HepG2 (cell line): ENCODE results near the gene TPBGL. TPM values are rescaled to one million over a fixed set of nuclear protein-coding genes. Genes with fewer than 3 reads are reported as not detected.

ENCODE experiments used
- ATAC-seq: fragments of 200-7000 bp; cut with Tn5 transposase; 3 replicates; pipeline ENCODE4 v1.9.1; 2020; ENCODE audit warnings: mild to moderate bottlenecking, moderate library complexity
- BruUV-seq: library from RNA; stranded (reverse); fragments of 400-500 nt; replicated peaks from 2 replicates; lab custom pipeline; 2021; lab: Mats Ljungman, UMichigan
- CTCF ChIA-PET: fragments of 300-600 bp; formaldehyde crosslinking; extraction: SDS; loops from one replicate; lab custom pipeline; 2021; ENCODE audit warnings: low total read pairs, inconsistent platforms, low intra/inter-chr PET ratio; lab: Yijun Ruan, JAX
- POLR2A ChIA-PET: fragments of 350-600 bp; sonication (Branson Sonifier 250); formaldehyde crosslinking; loops from one replicate; lab custom pipeline; 2020; ENCODE audit warnings: antibody characterized with exemption, inconsistent platforms; lab: Yijun Ruan, JAX
- DNase-seq: peaks from one replicate; pipeline ENCODE4 v3.0.0-alpha.2; 2015; ENCODE audit warnings: low spot score
- FAIRE-seq: peaks from 3 replicates; lab custom pipeline; 2011; peaks lifted over from hg19 to GRCh38; lab: Jason Lieb, UNC
- H2AFZ ChIP-seq: one replicate; pipeline ENCODE4 v1.6.1; 2011; ENCODE audit warnings: low read length, inconsistent platforms
- H3K27ac ChIP-seq: fragments of 300-600 bp; 3 replicates; pipeline ENCODE4 v1.8.0; 2011; ENCODE audit warnings: mixed run types, mild to moderate bottlenecking, mixed read lengths, low read length, inconsistent platforms; ENCODE audit not compliant: insufficient read depth; ENCODE audit errors: extremely low read length
- H3K27me3 ChIP-seq, 2 experiments: fragments of 200-600 bp in 1 of 2; 2 replicates in 1 of 2; 3 replicates in 1 of 2; pipeline versions ENCODE4 v1.6.0 to v1.8.0; 2011; ENCODE audit warnings: low read length in 2 of 2, mild to moderate bottlenecking in 2 of 2, moderate library complexity in 2 of 2, inconsistent platforms in 1 of 2; ENCODE audit not compliant: insufficient read depth in 2 of 2, control insufficient read depth in 1 of 2
- H3K36me3 ChIP-seq, 2 experiments: fragments of 200-600 bp in 1 of 2; replicated peaks in 1 of 2; 2 replicates in 1 of 2; 3 replicates in 1 of 2; pipeline versions ENCODE4 v1.5.1 to v1.8.0; 2011; ENCODE audit warnings: low read length in 2 of 2, inconsistent platforms in 1 of 2; ENCODE audit not compliant: insufficient read depth in 2 of 2, control insufficient read depth in 1 of 2
- H3K4me1 ChIP-seq: 2 replicates; pipeline ENCODE4 v1.5.1; 2012; ENCODE audit warnings: low read length, inconsistent platforms; ENCODE audit not compliant: insufficient read depth
- H3K4me2 ChIP-seq: 2 replicates; pipeline ENCODE4 v1.6.0; 2011; ENCODE audit warnings: low read depth, low read length, inconsistent platforms
- H3K4me3 ChIP-seq, 3 experiments: fragments of 200-600 bp in 1 of 3; sonication (generic), shearing (Covaris generic) in 1 of 3; replicated peaks in 1 of 3; 2 replicates each; pipeline ENCODE4 v1.5.1; 2011 to 2016; ENCODE audit warnings: low read length in 3 of 3, inconsistent platforms in 2 of 3, low read depth in 2 of 3, mild to moderate bottlenecking in 2 of 3, control low read depth in 1 of 3, mixed read lengths in 1 of 3; ENCODE audit not compliant: insufficient read depth in 1 of 3
- H3K79me2 ChIP-seq: one replicate; pipeline ENCODE4 v1.6.1; 2011; ENCODE audit warnings: low read length, inconsistent platforms; ENCODE audit not compliant: insufficient read depth
- H3K9ac ChIP-seq: 2 replicates; pipeline ENCODE4 v1.6.0; 2011; ENCODE audit warnings: mild to moderate bottlenecking, low read depth, low read length, inconsistent platforms; ENCODE audit not compliant: insufficient read depth
- H3K9me3 ChIP-seq: 2 replicates; pipeline ENCODE4 v1.5.1; 2012; ENCODE audit warnings: mild to moderate bottlenecking, low read length
- H4K20me1 ChIP-seq: 2 replicates; pipeline ENCODE4 v1.6.0; 2011; ENCODE audit warnings: inconsistent platforms, mild to moderate bottlenecking, low read length, moderate library complexity; ENCODE audit not compliant: insufficient read depth
- AGO1 ChIP-seq: fragments of 200-400 bp; formaldehyde crosslinking; IDR thresholded peaks from 2 replicates; pipeline ENCODE4 v1.6.1; 2017; ENCODE audit warnings: mild to moderate bottlenecking, low read depth, low read length, moderate library complexity; ENCODE audit not compliant: poor library complexity, severe bottlenecking
- ARNTL ChIP-seq: sonication (generic); formaldehyde crosslinking; IDR thresholded peaks from 2 replicates; pipeline ENCODE4 v1.4.0; 2020; ENCODE audit warnings: mild to moderate bottlenecking, missing genetic modification reagents
- HMGXB4 ChIP-seq, 2 experiments: sonication (generic) in 1 of 2; formaldehyde crosslinking in 1 of 2; IDR thresholded peaks; 2 replicates each; pipeline versions ENCODE4 v1.4.0 to v1.6.1; 2018 to 2020; ENCODE audit warnings: missing genetic modification reagents in 2 of 2, borderline replicate concordance in 1 of 2, low read depth in 1 of 2, mild to moderate bottlenecking in 1 of 2, missing biosample characterization in 1 of 2
- JUN ChIP-seq: sonication (generic); formaldehyde crosslinking; IDR thresholded peaks from 2 replicates; pipeline ENCODE4 v1.4.0; 2020; ENCODE audit warnings: mild to moderate bottlenecking, missing genetic modification reagents
- KDM4B ChIP-seq: sonication (generic); formaldehyde crosslinking; IDR thresholded peaks from 2 replicates; pipeline ENCODE4 v1.4.0; 2020; ENCODE audit warnings: missing genetic modification reagents
- KLF15 ChIP-seq: sonication (generic); formaldehyde crosslinking; IDR thresholded peaks from 2 replicates; pipeline ENCODE4 v1.8.1; 2023; ENCODE audit warnings: borderline replicate concordance, mild to moderate bottlenecking, inconsistent platforms, missing genetic modification reagents, mixed read lengths
- MYC ChIP-seq: sonication (generic); formaldehyde crosslinking; IDR thresholded peaks from 2 replicates; pipeline ENCODE4 v1.9.0; 2021; ENCODE audit warnings: missing genetic modification reagents, borderline replicate concordance
- NFYC ChIP-seq: IDR thresholded peaks from 2 replicates; pipeline ENCODE4 v1.6.1; 2016; ENCODE audit warnings: missing genetic modification reagents, missing compliant biosample characterization
- POLR2G ChIP-seq: fragments of 200-400 bp; formaldehyde crosslinking; IDR thresholded peaks from 2 replicates; pipeline ENCODE4 v1.6.1; 2018; ENCODE audit warnings: mild to moderate bottlenecking, low read depth, low read length, moderate library complexity
- SALL1 ChIP-seq: sonication (generic); formaldehyde crosslinking; IDR thresholded peaks from 2 replicates; pipeline ENCODE4 v1.8.0; 2022; ENCODE audit warnings: mild to moderate bottlenecking, missing genetic modification reagents
- ZNF24 ChIP-seq: fragments of 450-650 bp; IDR thresholded peaks from 2 replicates; pipeline ENCODE4 v1.6.1; 2017; ENCODE audit warnings: antibody characterized with exemption, mild to moderate bottlenecking
- ZNF256 ChIP-seq: sonication (generic); formaldehyde crosslinking; conservative IDR thresholded peaks from 2 replicates; pipeline ENCODE4 v1.4.0; 2020; ENCODE audit warnings: missing genetic modification reagents
- ZNF331 ChIP-seq: sonication (generic); formaldehyde crosslinking; IDR thresholded peaks from 2 replicates; pipeline ENCODE4 v1.4.0; 2020; ENCODE audit warnings: missing genetic modification reagents
- ZNF629 ChIP-seq: sonication (generic); formaldehyde crosslinking; conservative IDR thresholded peaks from 2 replicates; pipeline ENCODE4 v1.5.0; 2020; ENCODE audit warnings: missing genetic modification reagents
- ZNF644 ChIP-seq: IDR thresholded peaks from 2 replicates; pipeline ENCODE4 v1.6.1; 2016; ENCODE audit warnings: low read depth
- ZNF740 ChIP-seq: sonication (generic); formaldehyde crosslinking; IDR thresholded peaks from 2 replicates; pipeline ENCODE4 v1.4.0; 2020; ENCODE audit warnings: missing genetic modification reagents
- ZNF883 ChIP-seq: sonication (generic); formaldehyde crosslinking; IDR thresholded peaks from 2 replicates; pipeline ENCODE4 v1.5.1; 2020; ENCODE audit warnings: mild to moderate bottlenecking, missing genetic modification reagents; ENCODE audit errors: not compliant biosample characterization
- WGBS: methylation state at CpG from one replicate; pipeline ENCODE4 v1.1.6; 2017; ENCODE audit warnings: low lambda C conversion rate; 5-methylcytosine and 5-hydroxymethylcytosine counted together
- in situ Hi-C: cut with HindIII; loops from 2 replicates; pipeline ENCODE4 v1.10.0; 2017; ENCODE audit warnings: low pct_unique_long_range_greater_than_20kb; ENCODE audit not compliant: extremely low pct_ligation_motif_present
- intact Hi-C: fragments of 100-400 bp; cut with micrococcal nuclease; formaldehyde crosslinking; loops from one replicate; pipeline ENCODE4 v1.10.0; 2022; ENCODE audit not compliant: unreplicated experiment
- polyA plus RNA-seq, 8 experiments: library from polyadenylated mRNA; depleted of rRNA in 3 of 8; stranded (reverse) in 7 of 8; unstranded in 1 of 8; fragments of >200 nt; fragmentation: Illumina TruSeq in 4 of 8; extraction: Trizol in 4 of 8; gene quantifications; 2 replicates each; pipeline versions ENCODE4 v1.2.1 to v1.2.3, GENCODE V29; 2011 to 2016; ENCODE audit warnings: low read depth in 4 of 8, missing spikeins in 1 of 8, mixed read lengths in 1 of 8; ENCODE audit not compliant: insufficient read depth in 1 of 8
- total RNA-seq, 5 experiments: library from RNA; depleted of rRNA; stranded (reverse); fragments of >200 nt; fragmentation: Illumina TruSeq; extraction: Trizol; gene quantifications; 2 replicates each; pipeline ENCODE4 v1.2.3, GENCODE V29; 2016; ENCODE audit warnings: low read depth in 1 of 5
- TF ChIP-seq, protein P1 (sequence below): sonication (generic); formaldehyde crosslinking; IDR thresholded peaks from 2 replicates; pipeline ENCODE4 v1.4.0; 2020; ENCODE audit warnings: missing genetic modification reagents
- TF ChIP-seq, protein P2 (sequence below): sonication (generic); formaldehyde crosslinking; IDR thresholded peaks from 2 replicates; pipeline ENCODE4 v1.5.0; 2020; ENCODE audit warnings: mild to moderate bottlenecking, missing genetic modification reagents, borderline replicate concordance
- TF ChIP-seq, protein P3 (sequence below): sonication (generic); formaldehyde crosslinking; IDR thresholded peaks from 2 replicates; pipeline ENCODE4 v1.4.0; 2020; ENCODE audit warnings: missing genetic modification reagents

The TPBGL gene
- total and polyA plus RNA-seq, 2 of the 13 experiments (the other 11 are each of a cell fraction or from before 2014, with no cell fraction given), result not detected

- BruUV-seq, result TSS peak; percentile 21
- Histone ChIP-seq H3K27me3 (peaks cover 0 to 8% of the 10 kb centered on the region in 2 experiments; a peak in 1 of 5 replicates), H3K4me1 (peaks cover 26% of the 10 kb centered on the region), H4K20me1 (no peaks in the 10 kb centered on the region), H3K9ac (no peak overlapping the region), H3K9me3 (no peaks in the 10 kb centered on the region), H2AFZ (no peak overlapping the region), H3K27ac (no peak overlapping the region), H3K36me3 (0 out of 5 replicates have a peak, but pooled peaks cover 0 to 3% of the 10 kb centered on the region in 2 experiments), H3K4me3 (no peak overlapping the region), H3K79me2 (no peaks in the 10 kb centered on the region), H3K4me2 (no peak overlapping the region)
- WGBS, result 81% methylated on average over 3 of the region's 4 CpGs
- intact Hi-C loops, result no loop called here
- ChIA-PET CTCF (no interaction called here), POLR2A (no interaction called here)
- ATAC-seq (no peak), DNase-seq (no peak), FAIRE-seq (no peak)
- in situ Hi-C loops, result no loop called here
- TF ChIP-seq ZNF331 (CRISPR knock-in tag) (no peak), ZNF644 (CRISPR knock-in tag) (no peak), JUN (no peak), NFYC (CRISPR knock-in tag) (no peak), ZNF629 (CRISPR knock-in tag) (peak; percentile 63), MYC (CRISPR knock-in tag) (no peak), POLR2G (peak; percentile 44), ZNF24 (no peak), SALL1 (CRISPR knock-in tag) (0 out of 2 replicates have a peak, but pooled peaks have one; percentile 0), HMGXB4 (CRISPR knock-in tag; IDR thresholded peaks at IDR 0.05; ENCODE audit: borderline replicate concordance in 1 of 2, low read depth in 1 of 2) (no peak), ZNF883 (CRISPR knock-in tag) (peak; percentile 9), KLF15 (no peak), KDM4B (CRISPR knock-in tag) (no peak), AGO1 (no peak), ZNF740 (no peak), ARNTL (CRISPR knock-in tag) (no peak), ZNF256 (CRISPR knock-in tag) (no peak)
- TF ChIP-seq, protein P1, sequence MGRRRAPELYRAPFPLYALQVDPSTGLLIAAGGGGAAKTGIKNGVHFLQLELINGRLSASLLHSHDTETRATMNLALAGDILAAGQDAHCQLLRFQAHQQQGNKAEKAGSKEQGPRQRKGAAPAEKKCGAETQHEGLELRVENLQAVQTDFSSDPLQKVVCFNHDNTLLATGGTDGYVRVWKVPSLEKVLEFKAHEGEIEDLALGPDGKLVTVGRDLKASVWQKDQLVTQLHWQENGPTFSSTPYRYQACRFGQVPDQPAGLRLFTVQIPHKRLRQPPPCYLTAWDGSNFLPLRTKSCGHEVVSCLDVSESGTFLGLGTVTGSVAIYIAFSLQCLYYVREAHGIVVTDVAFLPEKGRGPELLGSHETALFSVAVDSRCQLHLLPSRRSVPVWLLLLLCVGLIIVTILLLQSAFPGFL (CRISPR knock-in tag), result no peak
- TF ChIP-seq, protein P2, sequence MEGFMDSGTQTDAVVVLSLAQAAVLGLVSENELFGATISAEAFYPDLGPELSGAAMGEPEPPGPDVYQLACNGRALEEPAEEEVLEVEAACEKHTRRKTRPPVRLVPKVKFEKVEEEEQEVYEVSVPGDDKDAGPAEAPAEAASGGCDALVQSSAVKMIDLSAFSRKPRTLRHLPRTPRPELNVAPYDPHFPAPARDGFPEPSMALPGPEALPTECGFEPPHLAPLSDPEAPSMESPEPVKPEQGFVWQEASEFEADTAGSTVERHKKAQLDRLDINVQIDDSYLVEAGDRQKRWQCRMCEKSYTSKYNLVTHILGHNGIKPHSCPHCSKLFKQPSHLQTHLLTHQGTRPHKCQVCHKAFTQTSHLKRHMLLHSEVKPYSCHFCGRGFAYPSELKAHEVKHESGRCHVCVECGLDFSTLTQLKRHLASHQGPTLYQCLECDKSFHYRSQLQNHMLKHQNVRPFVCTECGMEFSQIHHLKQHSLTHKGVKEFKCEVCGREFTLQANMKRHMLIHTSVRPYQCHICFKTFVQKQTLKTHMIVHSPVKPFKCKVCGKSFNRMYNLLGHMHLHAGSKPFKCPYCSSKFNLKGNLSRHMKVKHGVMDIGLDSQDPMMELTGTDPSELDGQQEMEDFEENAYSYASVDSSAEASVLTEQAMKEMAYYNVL (CRISPR knock-in tag), result no peak
- TF ChIP-seq, protein P3, sequence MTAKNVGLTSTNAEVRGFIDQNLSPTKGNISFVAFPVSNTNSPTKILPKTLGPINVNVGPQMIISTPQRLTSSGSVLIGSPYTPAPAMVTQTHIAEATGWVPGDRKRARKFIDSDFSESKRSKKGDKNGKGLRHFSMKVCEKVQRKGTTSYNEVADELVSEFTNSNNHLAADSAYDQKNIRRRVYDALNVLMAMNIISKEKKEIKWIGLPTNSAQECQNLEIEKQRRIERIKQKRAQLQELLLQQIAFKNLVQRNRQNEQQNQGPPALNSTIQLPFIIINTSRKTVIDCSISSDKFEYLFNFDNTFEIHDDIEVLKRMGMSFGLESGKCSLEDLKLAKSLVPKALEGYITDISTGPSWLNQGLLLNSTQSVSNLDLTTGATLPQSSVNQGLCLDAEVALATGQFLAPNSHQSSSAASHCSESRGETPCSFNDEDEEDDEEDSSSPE (CRISPR knock-in tag), result no peak
Measured at GRCh38 chr11:75262436-75262835, 21.9 kb downstream of the TPBGL start.
